Spleen (tissue), 7 donors: ENCODE results near the gene TRERF1.

Source experiments
- POLR2A ChIP-seq, 3 donors: fragments of 450-650 bp; IDR thresholded peaks; one replicate each; pipeline ENCODE4 v1.5.1; 2017; ENCODE audit warnings: antibody characterized with exemption in 3 of 3, mild to moderate bottlenecking in 1 of 3
- TF ChIP-seq, protein P1 (sequence below), 11 experiments: fragments of 200-600 bp in 7 of 11; fragments of 450-650 bp in 4 of 11; sonication (generic) in 4 of 11; IDR thresholded peaks in 8 of 11; conservative IDR thresholded peaks in 3 of 11; 1 replicate in 7 of 11; 2 replicates in 4 of 11; pipeline versions ENCODE4 v1.4.0 to v1.8.0; 2016 to 2021; ENCODE audit warnings: antibody characterized with exemption in 11 of 11, inconsistent platforms in 4 of 11, mild to moderate bottlenecking in 1 of 11
- donor health status: DM: no; HTN: no; CAD: no; lungs with moderate emphysema.
- donor health status: DM: no; HTN: no; CAD: no.
- donor health status: DM: no; HTN: no; CAD: no.

DNA sequence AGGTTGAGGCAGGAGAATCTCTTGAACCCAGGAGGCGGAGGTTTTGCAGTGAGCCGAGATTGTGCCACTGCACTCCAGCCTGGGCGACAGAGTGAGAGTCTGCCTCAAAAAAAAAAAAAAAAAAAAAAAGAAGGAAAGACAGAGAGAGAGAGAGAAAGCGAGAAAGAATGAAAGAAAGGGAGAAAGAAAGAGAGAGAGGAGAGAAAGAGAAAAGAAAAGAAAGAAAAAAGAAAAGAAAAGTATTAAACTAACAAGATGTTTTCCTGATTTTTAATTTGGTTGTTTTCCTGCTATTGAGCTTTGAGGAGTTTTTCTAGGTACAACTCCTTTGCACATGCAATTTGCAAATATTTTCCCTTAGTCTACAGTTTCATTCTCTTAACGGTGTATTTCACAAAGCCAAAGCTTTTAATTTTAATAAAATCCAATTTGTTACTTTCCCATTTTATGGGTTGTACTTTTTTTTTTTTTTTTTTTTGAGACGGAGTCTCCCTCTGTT is 10.8 kb upstream of the TRERF1 start:
- TF ChIP-seq, protein P1, sequence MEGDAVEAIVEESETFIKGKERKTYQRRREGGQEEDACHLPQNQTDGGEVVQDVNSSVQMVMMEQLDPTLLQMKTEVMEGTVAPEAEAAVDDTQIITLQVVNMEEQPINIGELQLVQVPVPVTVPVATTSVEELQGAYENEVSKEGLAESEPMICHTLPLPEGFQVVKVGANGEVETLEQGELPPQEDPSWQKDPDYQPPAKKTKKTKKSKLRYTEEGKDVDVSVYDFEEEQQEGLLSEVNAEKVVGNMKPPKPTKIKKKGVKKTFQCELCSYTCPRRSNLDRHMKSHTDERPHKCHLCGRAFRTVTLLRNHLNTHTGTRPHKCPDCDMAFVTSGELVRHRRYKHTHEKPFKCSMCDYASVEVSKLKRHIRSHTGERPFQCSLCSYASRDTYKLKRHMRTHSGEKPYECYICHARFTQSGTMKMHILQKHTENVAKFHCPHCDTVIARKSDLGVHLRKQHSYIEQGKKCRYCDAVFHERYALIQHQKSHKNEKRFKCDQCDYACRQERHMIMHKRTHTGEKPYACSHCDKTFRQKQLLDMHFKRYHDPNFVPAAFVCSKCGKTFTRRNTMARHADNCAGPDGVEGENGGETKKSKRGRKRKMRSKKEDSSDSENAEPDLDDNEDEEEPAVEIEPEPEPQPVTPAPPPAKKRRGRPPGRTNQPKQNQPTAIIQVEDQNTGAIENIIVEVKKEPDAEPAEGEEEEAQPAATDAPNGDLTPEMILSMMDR (IDR thresholded peaks at IDR 0.05 in 8 of 11, conservative IDR thresholded peaks at IDR 0.05 in 3 of 11) = no peak
- TF ChIP-seq POLR2A (IDR thresholded peaks at IDR 0.05) = no peak
